ENCODE data around the gene MBD5.
"Not testable (repeated sequence)": the region's sequence is repeated elsewhere in the genome, so short reads cannot be mapped to it uniquely, and the experiment has no call there.

MBD5 gene

GRCh38 chr2:148534416-148535204, 513.7 kb downstream of the MBD5 start:
- no peaks in the 10 kb centered on the region for H3K36me3 ChIP-seq (replicated peaks)
- H3K27ac ChIP-seq = no peak overlapping the region
- no peak for DNase-seq
- in situ Hi-C loops (cut with HindIII; ENCODE audit: low pct_ligation_motif_present, low sequenced_read_pairs) = no loop called here
- no peaks in the 10 kb centered on the region for H3K27me3 ChIP-seq (replicated peaks)
- TF ChIP-seq, protein P1, sequence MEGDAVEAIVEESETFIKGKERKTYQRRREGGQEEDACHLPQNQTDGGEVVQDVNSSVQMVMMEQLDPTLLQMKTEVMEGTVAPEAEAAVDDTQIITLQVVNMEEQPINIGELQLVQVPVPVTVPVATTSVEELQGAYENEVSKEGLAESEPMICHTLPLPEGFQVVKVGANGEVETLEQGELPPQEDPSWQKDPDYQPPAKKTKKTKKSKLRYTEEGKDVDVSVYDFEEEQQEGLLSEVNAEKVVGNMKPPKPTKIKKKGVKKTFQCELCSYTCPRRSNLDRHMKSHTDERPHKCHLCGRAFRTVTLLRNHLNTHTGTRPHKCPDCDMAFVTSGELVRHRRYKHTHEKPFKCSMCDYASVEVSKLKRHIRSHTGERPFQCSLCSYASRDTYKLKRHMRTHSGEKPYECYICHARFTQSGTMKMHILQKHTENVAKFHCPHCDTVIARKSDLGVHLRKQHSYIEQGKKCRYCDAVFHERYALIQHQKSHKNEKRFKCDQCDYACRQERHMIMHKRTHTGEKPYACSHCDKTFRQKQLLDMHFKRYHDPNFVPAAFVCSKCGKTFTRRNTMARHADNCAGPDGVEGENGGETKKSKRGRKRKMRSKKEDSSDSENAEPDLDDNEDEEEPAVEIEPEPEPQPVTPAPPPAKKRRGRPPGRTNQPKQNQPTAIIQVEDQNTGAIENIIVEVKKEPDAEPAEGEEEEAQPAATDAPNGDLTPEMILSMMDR (IDR thresholded peaks at IDR 0.05; ENCODE audit: low read depth, low read length, missing control alignments) = no peak
- H3K4me3 ChIP-seq (ENCODE audit: low read depth, low read length) = no peak overlapping the region

- in situ Hi-C loops (cut with HindIII; ENCODE audit: low pct_ligation_motif_present, low sequenced_read_pairs) = no loop called here
- H3K36me3 ChIP-seq (replicated peaks) = no peaks in the 10 kb centered on the region
- no peak for DNase-seq
- no peaks in the 10 kb centered on the region for H3K27me3 ChIP-seq (replicated peaks)
- no peak overlapping the region for H3K4me3 ChIP-seq (ENCODE audit: low read depth, low read length)
- TF ChIP-seq, protein P1 (IDR thresholded peaks at IDR 0.05; ENCODE audit: low read depth, low read length, missing control alignments) = no peak
- no peak overlapping the region for H3K27ac ChIP-seq
Measured at GRCh38 chr2:148538375-148538774, 517.5 kb downstream of the MBD5 start.

DNA sequence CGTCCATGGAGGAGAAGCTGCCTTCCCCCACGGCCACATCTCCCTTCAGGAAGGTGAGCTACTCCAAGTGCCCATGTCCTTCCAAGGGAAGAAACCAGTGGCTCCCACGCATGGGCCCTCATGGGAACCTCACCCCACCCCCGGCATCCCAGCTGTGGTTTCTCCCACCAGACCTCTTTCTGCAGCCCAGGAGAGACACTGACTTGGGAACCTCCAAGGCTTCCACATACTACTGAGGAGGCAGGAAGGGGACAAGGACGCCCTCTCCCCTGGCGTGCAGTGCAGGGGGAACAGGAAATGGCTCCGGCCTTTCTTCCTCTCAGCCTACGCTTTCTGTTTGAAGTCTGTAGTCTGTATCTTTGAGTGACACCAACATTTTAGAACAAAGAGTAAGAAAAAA, 519.1 kb downstream of the MBD5 start:
- TF ChIP-seq, protein P1 (IDR thresholded peaks at IDR 0.05; ENCODE audit: low read depth, low read length, missing control alignments) = no peak
- H3K4me3 ChIP-seq (ENCODE audit: low read depth, low read length) = no peak overlapping the region
- no peak for DNase-seq

DNA sequence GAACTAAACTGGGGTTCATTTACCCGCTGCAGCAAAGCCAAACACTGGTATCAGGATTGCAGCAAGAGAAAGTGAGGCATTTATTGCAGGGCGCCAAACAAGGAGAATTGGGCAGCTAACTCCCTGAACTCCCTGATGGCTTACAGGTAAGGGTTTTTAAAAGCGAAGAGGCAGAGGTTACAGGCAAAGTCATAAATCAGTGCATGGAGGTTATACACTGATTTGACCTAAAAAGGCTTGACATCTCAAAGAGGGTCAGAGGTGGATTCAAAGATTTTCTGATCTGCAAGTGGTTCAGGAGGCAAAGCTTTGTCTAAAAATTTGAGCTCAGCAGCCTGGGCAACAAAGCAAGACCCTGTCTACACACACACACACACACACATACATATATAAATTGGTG, 520.9 kb downstream of the MBD5 start:
- in situ Hi-C loops (cut with HindIII; ENCODE audit: low pct_ligation_motif_present, low sequenced_read_pairs) = no loop called here
- TF ChIP-seq, protein P1 (IDR thresholded peaks at IDR 0.05; ENCODE audit: low read depth, low read length, missing control alignments) = no peak
- DNase-seq = no peak
- H3K36me3 ChIP-seq (replicated peaks) = no peaks in the 10 kb centered on the region
- H3K27me3 ChIP-seq (replicated peaks) = no peaks in the 10 kb centered on the region
- H3K27ac ChIP-seq = no peak overlapping the region
- no peak overlapping the region for H3K4me3 ChIP-seq (ENCODE audit: low read depth, low read length)

More for the DNA sequence above, 519.1 kb downstream of the MBD5 start:
- in situ Hi-C loops (cut with HindIII; ENCODE audit: low pct_ligation_motif_present, low sequenced_read_pairs) = no loop called here
- Histone ChIP-seq H3K27ac (no peak overlapping the region), H3K36me3 (replicated peaks) (no peaks in the 10 kb centered on the region), H3K27me3 (replicated peaks) (no peaks in the 10 kb centered on the region)

DNA sequence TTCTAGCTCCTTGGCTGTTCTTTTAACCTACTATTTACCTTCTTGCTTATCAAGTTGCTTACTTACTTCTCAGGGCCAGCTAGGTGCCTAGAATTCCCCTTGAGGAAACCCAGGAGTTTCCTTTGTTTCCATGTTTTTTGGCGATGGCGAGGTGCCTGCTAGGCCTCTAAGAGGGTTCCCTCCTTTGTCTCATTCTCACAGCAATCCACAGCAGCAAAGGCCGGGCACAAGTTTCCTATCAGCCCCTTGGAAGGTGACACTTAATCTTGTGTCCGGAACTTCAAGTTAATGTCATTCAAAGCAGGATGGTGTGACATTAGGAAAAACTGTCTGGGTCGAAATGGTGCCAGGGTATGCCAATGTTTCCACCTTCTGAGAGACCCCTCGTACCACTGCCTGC, 521.7 kb downstream of the MBD5 start:
- in situ Hi-C loops (cut with HindIII; ENCODE audit: low pct_ligation_motif_present, low sequenced_read_pairs) = no loop called here

DNA sequence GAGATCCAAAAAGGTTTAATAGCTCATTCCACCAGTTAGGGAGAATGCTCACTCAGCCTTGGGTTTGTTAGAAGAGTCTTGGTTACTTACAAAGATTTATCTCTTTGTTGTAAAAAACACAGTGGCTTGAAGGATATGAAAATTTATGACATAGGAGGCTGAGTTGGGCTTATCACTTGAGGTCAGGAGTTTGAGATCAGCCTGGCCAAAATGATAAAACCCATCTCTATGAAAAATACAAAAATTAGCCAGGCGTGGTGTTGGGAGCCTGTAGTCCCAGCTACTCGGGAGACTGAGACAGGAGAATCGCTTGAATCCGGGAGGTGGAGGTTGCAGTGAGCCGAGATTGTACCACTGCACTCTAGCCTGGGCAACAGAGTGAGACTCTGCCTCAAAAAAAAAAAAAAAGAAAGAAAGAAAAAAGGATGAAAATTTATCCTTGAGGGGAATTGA, 522.2 kb downstream of the MBD5 start:
- H3K36me3 ChIP-seq (replicated peaks); H3K27me3 ChIP-seq (replicated peaks); H3K27ac ChIP-seq; in situ Hi-C loops (cut with HindIII; ENCODE audit: low pct_ligation_motif_present, low sequenced_read_pairs); H3K4me3 ChIP-seq (ENCODE audit: low read depth, low read length); DNase-seq: not testable (repeated sequence)

More for the DNA sequence above, 521.7 kb downstream of the MBD5 start:
- DNase-seq = no peak
- Histone ChIP-seq H3K4me3 (ENCODE audit: low read depth, low read length) (no peak overlapping the region), H3K27ac (no peak overlapping the region), H3K27me3 (replicated peaks) (no peaks in the 10 kb centered on the region), H3K36me3 (replicated peaks) (no peaks in the 10 kb centered on the region)
- TF ChIP-seq, protein P1 (IDR thresholded peaks at IDR 0.05; ENCODE audit: low read depth, low read length, missing control alignments) = no peak
